SJCRH30 (cell line): Measurements from ENCODE around the gene DSCAML1. TPM values are rescaled to one million over a fixed set of nuclear protein-coding genes. Genes with fewer than 3 reads are reported as not detected.

Experiments
- DNase-seq, 2 experiments: peaks; one replicate each; pipeline ENCODE4 v3.0.0-alpha.2; 2015 to 2020
- H3K27ac ChIP-seq: fragments of 250-450 bp; sonication (Bioruptor Pico); 2 replicates; pipeline ENCODE4 v1.5.1; 2020; ENCODE audit warnings: mild to moderate bottlenecking, moderate library complexity
- H3K27me3 ChIP-seq: fragments of 250-450 bp; sonication (Bioruptor Pico); 2 replicates; pipeline ENCODE4 v1.5.1; 2020; ENCODE audit warnings: mild to moderate bottlenecking, moderate library complexity
- H3K36me3 ChIP-seq: fragments of 250-450 bp; sonication (Bioruptor Pico); 2 replicates; pipeline ENCODE4 v1.5.1; 2020; ENCODE audit warnings: mild to moderate bottlenecking, moderate library complexity
- H3K4me1 ChIP-seq: fragments of 250-450 bp; sonication (Bioruptor Pico); 2 replicates; pipeline ENCODE4 v1.5.1; 2020; ENCODE audit warnings: mild to moderate bottlenecking, moderate library complexity
- H3K4me3 ChIP-seq: fragments of 250-450 bp; sonication (Bioruptor Pico); 2 replicates; pipeline ENCODE4 v1.5.1; 2020; ENCODE audit warnings: mild to moderate bottlenecking, moderate library complexity
- H3K9me3 ChIP-seq: fragments of 250-450 bp; sonication (Bioruptor Pico); replicated peaks from 2 replicates; pipeline ENCODE4 v1.5.1; 2020; ENCODE audit warnings: mild to moderate bottlenecking, moderate library complexity
- total RNA-seq: library from RNA; depleted of rRNA; stranded (reverse); fragments of >200 nt; shearing (Covaris generic); gene quantifications from 2 replicates; pipeline ENCODE4 v1.2.3, GENCODE V29; 2014

DSCAML1 gene
- total RNA-seq, 1 experiment from 2014 or later, result not detected

- no peaks in the 10 kb centered on the region for H3K27me3 ChIP-seq
- H3K4me1 ChIP-seq, result no peaks in the 10 kb centered on the region
- H3K9me3 ChIP-seq, result no peaks in the 10 kb centered on the region
Observed at GRCh38 chr11:117606790-117607189, 190.2 kb downstream of the DSCAML1 start.

GRCh38 chr11:117606211-117606610, 190.8 kb downstream of the DSCAML1 start:
- no peak for DNase-seq
- H3K27ac ChIP-seq, result no peak overlapping the region
- H3K36me3 ChIP-seq, result no peaks in the 10 kb centered on the region
- no peaks in the 10 kb centered on the region for H3K27me3 ChIP-seq
- H3K4me3 ChIP-seq, result no peak overlapping the region
- H3K4me1 ChIP-seq, result no peaks in the 10 kb centered on the region
- no peaks in the 10 kb centered on the region for H3K9me3 ChIP-seq

More at GRCh38 chr11:117606790-117607189, 190.2 kb downstream of the DSCAML1 start:
- DNase-seq, result no peak
- H3K27ac ChIP-seq, result no peak overlapping the region
- H3K4me3 ChIP-seq, result no peak overlapping the region
- no peaks in the 10 kb centered on the region for H3K36me3 ChIP-seq

DNA sequence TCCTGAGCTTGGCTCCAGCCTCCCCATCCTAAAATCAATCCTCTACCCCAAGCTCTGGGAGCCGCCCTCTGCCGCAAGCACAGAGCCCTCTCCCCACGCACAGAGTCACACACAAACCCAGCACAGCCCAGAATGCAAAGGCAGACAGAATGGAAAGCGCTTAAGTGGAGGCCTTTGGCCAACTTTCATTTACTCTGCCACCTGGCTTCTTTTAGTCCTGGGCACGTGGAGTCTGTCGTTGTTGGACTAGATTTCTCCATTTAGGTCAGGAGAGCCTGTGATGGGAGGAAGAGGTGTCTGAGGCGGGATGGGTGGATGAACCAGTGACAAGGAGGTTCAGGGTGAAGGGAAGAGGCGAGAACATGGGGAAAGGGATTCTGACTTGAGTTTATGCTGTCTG, 191.7 kb downstream of the DSCAML1 start:
- DNase-seq, result no peak
- Histone ChIP-seq H3K27me3 (no peaks in the 10 kb centered on the region), H3K36me3 (no peaks in the 10 kb centered on the region), H3K9me3 (no peaks in the 10 kb centered on the region), H3K4me1 (no peaks in the 10 kb centered on the region), H3K4me3 (no peak overlapping the region), H3K27ac (no peak overlapping the region)

GRCh38 chr11:117604336-117604995, 192.6 kb downstream of the DSCAML1 start:
- Histone ChIP-seq H3K36me3 (no peaks in the 10 kb centered on the region), H3K27ac (no peak overlapping the region), H3K9me3 (no peaks in the 10 kb centered on the region), H3K27me3 (no peaks in the 10 kb centered on the region), H3K4me3 (no peak overlapping the region), H3K4me1 (no peaks in the 10 kb centered on the region)
- no peak for DNase-seq

- Histone ChIP-seq H3K27ac (no peak overlapping the region), H3K9me3 (no peaks in the 10 kb centered on the region), H3K27me3 (no peaks in the 10 kb centered on the region)
Observed at GRCh38 chr11:117603932-117604331, 193.1 kb downstream of the DSCAML1 start.

GRCh38 chr11:117601006-117601708, 195.9 kb downstream of the DSCAML1 start:
- Histone ChIP-seq H3K27me3 (no peaks in the 10 kb centered on the region), H3K36me3 (no peaks in the 10 kb centered on the region), H3K9me3 (no peaks in the 10 kb centered on the region), H3K27ac (no peak overlapping the region), H3K4me1 (no peaks in the 10 kb centered on the region), H3K4me3 (no peak overlapping the region)
- DNase-seq, result no peak

More at GRCh38 chr11:117603932-117604331, 193.1 kb downstream of the DSCAML1 start:
- no peak for DNase-seq
- Histone ChIP-seq H3K4me1 (no peaks in the 10 kb centered on the region), H3K4me3 (no peak overlapping the region), H3K36me3 (no peaks in the 10 kb centered on the region)

GRCh38 chr11:117600234-117600783, 196.7 kb downstream of the DSCAML1 start:
- Histone ChIP-seq H3K9me3 (no peaks in the 10 kb centered on the region), H3K27me3 (no peaks in the 10 kb centered on the region), H3K4me1 (no peaks in the 10 kb centered on the region), H3K27ac (no peak overlapping the region), H3K36me3 (no peaks in the 10 kb centered on the region), H3K4me3 (no peak overlapping the region)
- no peak for DNase-seq

DNA sequence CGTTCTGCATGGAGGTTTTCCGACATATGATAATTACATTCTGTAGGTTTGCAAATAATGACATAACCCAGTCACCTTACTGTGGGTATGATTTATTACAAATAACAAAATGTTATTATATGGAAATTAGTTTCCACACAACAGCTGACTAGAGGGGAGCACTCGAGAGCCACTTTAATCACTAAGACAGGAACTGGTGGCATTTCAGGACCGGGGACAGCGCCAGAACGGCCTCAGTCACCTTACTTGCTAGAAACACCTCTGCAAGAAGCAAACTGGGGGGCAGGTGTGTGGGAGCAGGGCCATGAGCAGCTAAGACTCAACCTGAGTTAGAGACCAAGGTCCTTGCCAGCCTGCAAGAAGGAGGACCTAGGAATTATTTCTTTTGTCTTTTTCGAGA, 199.9 kb downstream of the DSCAML1 start:
- peak; percentile 21 to 59 for DNase-seq
- Histone ChIP-seq H3K27ac (no peak overlapping the region), H3K4me3 (no peak overlapping the region), H3K4me1 (no peaks in the 10 kb centered on the region), H3K27me3 (no peaks in the 10 kb centered on the region), H3K9me3 (no peaks in the 10 kb centered on the region), H3K36me3 (no peaks in the 10 kb centered on the region)

GRCh38 chr11:117595440-117595839, 201.6 kb downstream of the DSCAML1 start:
- H3K9me3 ChIP-seq, result no peaks in the 10 kb centered on the region
- H3K27me3 ChIP-seq, result no peaks in the 10 kb centered on the region
- no peaks in the 10 kb centered on the region for H3K36me3 ChIP-seq
- H3K27ac ChIP-seq, result no peak overlapping the region
- DNase-seq, result peak in 1 of 2 experiments; percentile 11
- H3K4me3 ChIP-seq, result no peak overlapping the region
- H3K4me1 ChIP-seq, result no peaks in the 10 kb centered on the region

- no peak for DNase-seq
- H3K27me3 ChIP-seq, result no peaks in the 10 kb centered on the region
- no peaks in the 10 kb centered on the region for H3K36me3 ChIP-seq
- no peaks in the 10 kb centered on the region for H3K9me3 ChIP-seq
- no peaks in the 10 kb centered on the region for H3K4me1 ChIP-seq
- no peak overlapping the region for H3K4me3 ChIP-seq
- H3K27ac ChIP-seq, result no peak overlapping the region
Observed at GRCh38 chr11:117594721-117595120, 202.3 kb downstream of the DSCAML1 start.

GRCh38 chr11:117593065-117593464, 204.0 kb downstream of the DSCAML1 start:
- no peaks in the 10 kb centered on the region for H3K36me3 ChIP-seq

GRCh38 chr11:117591316-117592039, 205.5 kb downstream of the DSCAML1 start:
- no peak for DNase-seq
- Histone ChIP-seq H3K27ac (no peak overlapping the region), H3K9me3 (no peaks in the 10 kb centered on the region), H3K27me3 (no peaks in the 10 kb centered on the region; the same call in 1 of the 2 replicates), H3K4me3 (no peak overlapping the region), H3K36me3 (no peaks in the 10 kb centered on the region), H3K4me1 (no peaks in the 10 kb centered on the region)

More at GRCh38 chr11:117593065-117593464, 204.0 kb downstream of the DSCAML1 start:
- Histone ChIP-seq H3K4me3 (no peak overlapping the region), H3K4me1 (no peaks in the 10 kb centered on the region), H3K27ac (no peak overlapping the region), H3K9me3 (no peaks in the 10 kb centered on the region), H3K27me3 (no peaks in the 10 kb centered on the region)
- no peak for DNase-seq

DNA sequence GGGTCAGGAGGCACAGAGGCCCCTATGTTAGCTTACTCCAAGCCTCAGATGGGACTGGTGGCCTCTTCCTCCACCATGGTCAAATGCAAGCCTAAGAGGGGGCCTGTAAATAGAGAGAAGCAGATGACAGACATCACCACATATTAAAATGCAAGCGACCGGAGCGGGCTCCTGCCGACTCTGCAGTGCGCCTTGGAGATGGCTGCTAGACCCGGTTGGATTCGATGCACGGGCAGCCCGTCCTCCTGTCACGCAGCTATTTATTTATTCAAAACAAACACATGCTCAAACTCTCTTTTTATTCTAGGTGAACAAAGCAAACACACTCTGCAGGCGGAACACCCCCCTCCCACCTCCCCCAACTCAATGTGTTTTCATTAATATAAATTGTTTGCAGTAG, 208.0 kb downstream of the DSCAML1 start:
- Histone ChIP-seq H3K36me3 (no peaks in the 10 kb centered on the region), H3K27ac (no peak overlapping the region), H3K4me3 (no peak overlapping the region), H3K27me3 (no peaks in the 10 kb centered on the region; the same call in 1 of the 2 replicates), H3K4me1 (no peaks in the 10 kb centered on the region), H3K9me3 (no peaks in the 10 kb centered on the region)
- no peak for DNase-seq

DNA sequence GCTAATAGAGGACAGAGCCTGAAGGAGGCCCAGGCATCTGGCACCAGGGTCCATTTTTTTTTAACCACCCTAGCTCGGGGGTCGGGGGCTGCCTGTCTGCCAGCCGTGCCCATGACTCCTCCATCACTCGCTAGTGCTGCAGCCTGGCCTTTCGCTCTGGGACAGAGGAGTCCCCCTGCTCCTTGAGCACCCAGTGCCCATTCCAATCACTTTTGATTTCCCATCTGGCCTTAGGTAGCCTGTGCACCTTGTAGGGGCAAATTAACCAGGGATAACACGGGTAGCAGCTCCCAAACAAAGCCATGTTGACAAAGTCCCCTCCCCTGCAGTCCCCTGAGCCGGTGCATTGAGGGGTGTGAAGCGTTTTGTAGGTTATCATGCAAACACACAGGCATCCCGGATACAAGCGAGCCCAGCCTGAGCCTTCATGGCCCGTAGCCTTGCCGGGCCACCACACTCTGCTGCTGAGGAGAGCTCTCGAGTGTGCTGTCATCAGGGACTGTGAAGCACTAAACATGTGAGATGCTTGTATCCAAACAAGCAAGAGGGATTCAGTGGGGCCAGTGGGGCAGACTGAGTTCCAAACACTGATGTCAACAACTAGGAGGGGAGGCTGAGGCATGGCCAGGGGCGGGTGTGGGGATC, 208.7 kb downstream of the DSCAML1 start:
- no peak overlapping the region for H3K27ac ChIP-seq

More for the DNA sequence above, 208.7 kb downstream of the DSCAML1 start:
- no peaks in the 10 kb centered on the region for H3K9me3 ChIP-seq
- no peaks in the 10 kb centered on the region; the same call in 1 of the 2 replicates for H3K27me3 ChIP-seq
- H3K4me3 ChIP-seq, result no peak overlapping the region
- DNase-seq, result no peak
- H3K36me3 ChIP-seq, result no peaks in the 10 kb centered on the region
- H3K4me1 ChIP-seq, result no peaks in the 10 kb centered on the region
